H1 (cell line): ENCODE results near the gene ST8SIA2. TPM values are rescaled to one million over a fixed set of nuclear protein-coding genes. Genes with fewer than 3 reads are reported as not detected.

Source experiments
- HDAC6 ChIP-seq: IDR thresholded peaks from one replicate; pipeline ENCODE4 v1.7.1; 2012; ENCODE audit warnings: low read depth, mild to moderate bottlenecking, inconsistent platforms, low read length, moderate library complexity
- KDM1A ChIP-seq: fragments of 200-600, 300-600 bp; sonication (generic); IDR thresholded peaks from 2 replicates; pipeline ENCODE4 v1.7.1; 2016; ENCODE audit warnings: mild to moderate bottlenecking, low read length, borderline replicate concordance
- PHF8 ChIP-seq: fragments of 200-600 bp; sonication (generic); conservative IDR thresholded peaks from 2 replicates; pipeline ENCODE4 v1.7.1; 2012; ENCODE audit warnings: low read depth, mild to moderate bottlenecking, inconsistent platforms, low read length, moderate library complexity
- RBBP5 ChIP-seq: IDR thresholded peaks from 2 replicates; pipeline ENCODE4 v1.7.1; 2012; ENCODE audit warnings: low read depth, mild to moderate bottlenecking, inconsistent platforms, low read length, moderate library complexity, borderline replicate concordance
- SUZ12 ChIP-seq: fragments of 200-600 bp; sonication (generic); IDR thresholded peaks from 2 replicates; pipeline ENCODE4 v1.6.1; 2012; ENCODE audit warnings: mild to moderate bottlenecking, inconsistent platforms, low read length, moderate library complexity, mixed read lengths
- polyA plus RNA-seq, 7 experiments: library from polyadenylated mRNA; depleted of rRNA in 3 of 7; stranded (reverse) in 5 of 7; unstranded in 2 of 7; fragments of >200 nt in 5 of 7; fragments of 200-250 nt in 2 of 7; gene quantifications; 1 replicate in 5 of 7; 2 replicates in 1 of 7; 4 replicates in 1 of 7; pipeline versions ENCODE4 v1.2.1 to v1.2.3, GENCODE V29; 2011 to 2013; ENCODE audit warnings: missing spikeins in 2 of 7, mixed read lengths in 2 of 7
- total RNA-seq: library from RNA; stranded (reverse); fragmentation: NEBNext Ultra II Directional; extraction: Animal tissue kit (Norgen Biotek cat#: 25700); gene quantifications from 2 replicates; pipeline ENCODE4 v1.2.1, GENCODE V29; 2021

Gene ST8SIA2
- total and polyA plus RNA-seq, 2 of the 8 experiments (the other 6 are each of a cell fraction or from before 2014, with no cell fraction given) = 3.0 to 4.5 TPM

- TF ChIP-seq KDM1A (no peak), PHF8 (no peak), RBBP5 (no peak), HDAC6 (no peak), SUZ12 (no peak)
Measured at GRCh38 chr15:92421976-92422375, 28.3 kb downstream of the ST8SIA2 start (continued).
